GM23338 (cell line): Measurements from ENCODE around the gene ZNF716. TPM values are rescaled to one million over a fixed set of nuclear protein-coding genes. Genes with fewer than 3 reads are reported as not detected.

Experiments
- ATAC-seq: fragments of 200-7000 bp; cut with Tn5 transposase; 3 replicates; pipeline ENCODE4 v1.9.1; 2020
- DNase-seq: peaks from one replicate; pipeline ENCODE4 v3.0.0-alpha.2; 2015; ENCODE audit warnings: low spot score
- H2AFZ ChIP-seq: fragments of 200-600 bp; sonication (generic); 2 replicates; pipeline ENCODE4 v1.8.0; 2016; ENCODE audit warnings: antibody characterized with exemption, mild to moderate bottlenecking, moderate library complexity
- H3F3A ChIP-seq: fragments of 200-600 bp; sonication (generic); replicated peaks from 2 replicates; pipeline ENCODE4 v1.8.0; 2017; ENCODE audit warnings: antibody characterized with exemption, mixed run types, low read depth
- H3K27ac ChIP-seq: fragments of 200-600 bp; sonication (generic); 2 replicates; pipeline ENCODE4 v1.6.1; 2016; ENCODE audit warnings: low read depth
- H3K27me3 ChIP-seq: fragments of 200-600 bp; sonication (generic); 2 replicates; pipeline ENCODE4 v1.8.0; 2016; ENCODE audit warnings: mild to moderate bottlenecking, mixed run types, moderate library complexity; ENCODE audit not compliant: insufficient read depth
- H3K36me3 ChIP-seq: fragments of 200-600 bp; sonication (generic); 2 replicates; pipeline ENCODE4 v1.8.0; 2016; ENCODE audit warnings: mild to moderate bottlenecking; ENCODE audit not compliant: insufficient read depth
- H3K4me1 ChIP-seq: fragments of 200-600 bp; sonication (generic); 2 replicates; pipeline ENCODE4 v1.8.0; 2016; ENCODE audit warnings: mild to moderate bottlenecking, moderate library complexity; ENCODE audit not compliant: insufficient read depth
- H3K4me2 ChIP-seq: fragments of 200-600 bp; sonication (generic); 2 replicates; pipeline ENCODE4 v1.7.1; 2017; ENCODE audit warnings: mixed run types
- H3K4me3 ChIP-seq: fragments of 200-600 bp; sonication (generic); 2 replicates; pipeline ENCODE4 v1.6.1; 2016; ENCODE audit warnings: mixed run types
- H3K79me2 ChIP-seq: fragments of 200-600 bp; sonication (generic); replicated peaks from 2 replicates; pipeline ENCODE4 v1.8.0; 2017; ENCODE audit warnings: mild to moderate bottlenecking; ENCODE audit not compliant: insufficient read depth
- H3K9me2 ChIP-seq: fragments of 200-600 bp; sonication (generic); 2 replicates; pipeline ENCODE4 v1.8.0; 2017; ENCODE audit not compliant: insufficient read depth
- H4K20me1 ChIP-seq: fragments of 200-600 bp; sonication (generic); replicated peaks from 2 replicates; pipeline ENCODE4 v1.8.0; 2017; ENCODE audit warnings: mild to moderate bottlenecking; ENCODE audit not compliant: insufficient read depth
- H3K27ac Mint-ChIP-seq: 2 replicates; pipeline ENCODE4 v1.8.0; 2020; ENCODE audit warnings: inconsistent platforms, mild to moderate bottlenecking, moderate library complexity, mixed read lengths
- H3K27me3 Mint-ChIP-seq: 3 replicates; pipeline ENCODE4 v1.8.0; 2022; ENCODE audit warnings: low read depth, mild to moderate bottlenecking, moderate library complexity, mixed read lengths, inconsistent platforms; ENCODE audit not compliant: insufficient read depth, poor library complexity
- H3K36me3 Mint-ChIP-seq: 3 replicates; pipeline ENCODE4 v1.8.0; 2021; ENCODE audit warnings: low read depth, mild to moderate bottlenecking, inconsistent platforms, moderate library complexity, mixed read lengths
- H3K4me1 Mint-ChIP-seq: 3 replicates; pipeline ENCODE4 v1.8.0; 2020; ENCODE audit warnings: mild to moderate bottlenecking, inconsistent platforms, mixed read lengths
- H3K4me3 Mint-ChIP-seq: 3 replicates; pipeline ENCODE4 v1.8.0; 2021; ENCODE audit warnings: moderate library complexity, mild to moderate bottlenecking, inconsistent platforms, mixed read lengths
- H3K9me3 Mint-ChIP-seq: 3 replicates; pipeline ENCODE4 v1.8.0; 2020; ENCODE audit warnings: moderate library complexity, mild to moderate bottlenecking, inconsistent platforms, mixed read lengths
- CREB1 ChIP-seq: fragments of 250-450 bp; sonication (Bioruptor Pico); IDR thresholded peaks from 2 replicates; pipeline ENCODE4 v1.5.0; 2020; ENCODE audit warnings: low read depth, mild to moderate bottlenecking, moderate library complexity
- ETS1 ChIP-seq: IDR thresholded peaks from 2 replicates; pipeline ENCODE4 v1.6.1; 2016; ENCODE audit warnings: antibody characterized with exemption
- EZH2 ChIP-seq: fragments of 200-600 bp; sonication (generic); IDR thresholded peaks from one replicate; pipeline ENCODE4 v1.8.0; 2017; ENCODE audit warnings: antibody characterized with exemption, mild to moderate bottlenecking, low read depth; ENCODE audit not compliant: unreplicated experiment
- EZH2phosphoT487 ChIP-seq: fragments of 200-600 bp; sonication (generic); IDR thresholded peaks from one replicate; pipeline ENCODE4 v1.8.1; 2018; ENCODE audit warnings: antibody characterized with exemption; ENCODE audit not compliant: unreplicated experiment
- JUNB ChIP-seq: IDR thresholded peaks from one replicate; pipeline ENCODE4 v1.6.1; 2016; ENCODE audit warnings: antibody characterized with exemption; ENCODE audit not compliant: unreplicated experiment
- NANOG ChIP-seq: IDR thresholded peaks from 2 replicates; pipeline ENCODE4 v1.6.1; 2016; ENCODE audit warnings: antibody characterized with exemption, borderline replicate concordance
- POLR2AphosphoS5 ChIP-seq: IDR thresholded peaks from 2 replicates; pipeline ENCODE4 v1.6.1; 2016; ENCODE audit warnings: antibody characterized with exemption, low read depth
- REST ChIP-seq: IDR thresholded peaks from one replicate; pipeline ENCODE4 v1.6.1; 2018; ENCODE audit warnings: antibody characterized with exemption; ENCODE audit not compliant: unreplicated experiment
- STAT1 ChIP-seq: IDR thresholded peaks from one replicate; pipeline ENCODE4 v1.6.1; 2016; ENCODE audit warnings: antibody characterized with exemption; ENCODE audit not compliant: unreplicated experiment
- ZNF114 ChIP-seq: fragments of 250-450 bp; sonication (Bioruptor Pico); IDR thresholded peaks from 2 replicates; pipeline ENCODE4 v1.5.0; 2020; ENCODE audit warnings: mild to moderate bottlenecking, moderate library complexity
- ZNF331 ChIP-seq: fragments of 250-450 bp; sonication (Bioruptor Pico); IDR thresholded peaks from 2 replicates; pipeline ENCODE4 v1.5.0; 2020; ENCODE audit warnings: low read depth, mild to moderate bottlenecking, moderate library complexity
- ZNF462 ChIP-seq: fragments of 250-450 bp; sonication (Bioruptor Pico); IDR thresholded peaks from 2 replicates; pipeline ENCODE4 v1.5.0; 2020; ENCODE audit warnings: mild to moderate bottlenecking, moderate library complexity
- polyA plus RNA-seq: library from polyadenylated mRNA; unstranded; fragments of >200 nt; fragmentation: Nextera tagmentation; extraction: Ambion mirVana; gene quantifications from 2 replicates; pipeline ENCODE4 v1.2.1, GENCODE V29; 2016
- total RNA-seq: library from RNA; depleted of rRNA; stranded (reverse); fragments of >200 nt; shearing (Covaris generic); gene quantifications from 2 replicates; pipeline ENCODE4 v1.2.3, GENCODE V29; 2014

ZNF716 gene
- total and polyA plus RNA-seq, 2 experiments from 2014 or later, result not detected

GRCh38 chr7:57427594-57427993 is 22.4 kb upstream of the ZNF716 start:
- H2AFZ ChIP-seq, result no peak overlapping the region
- H3K27ac ChIP-seq, result no peak overlapping the region
- H3K4me2 ChIP-seq, result no peak overlapping the region
- H3K79me2 ChIP-seq, result no peaks in the 10 kb centered on the region
- no peak overlapping the region for H3K4me3 Mint-ChIP-seq
- ATAC-seq (no peak), DNase-seq (no peak)
- no peak overlapping the region for H3K4me3 ChIP-seq
- no peak overlapping the region for H3K27ac Mint-ChIP-seq
- H3K36me3 ChIP-seq, result peaks cover 6% of the 10 kb centered on the region
- TF ChIP-seq ZNF331 (CRISPR knock-in tag), result no peak
- no peak for TF ChIP-seq NANOG
- no peak for TF ChIP-seq CREB1 (CRISPR knock-in tag)
- no peak for TF ChIP-seq STAT1
- TF ChIP-seq POLR2AphosphoS5, result no peak
- no peak for TF ChIP-seq EZH2
- TF ChIP-seq EZH2phosphoT487, result no peak
- H3K4me1 Mint-ChIP-seq, result no peaks in the 10 kb centered on the region
- H3K27me3 Mint-ChIP-seq, result no peaks in the 10 kb centered on the region
- H3K27me3 ChIP-seq, result no peaks in the 10 kb centered on the region
- H3K36me3 Mint-ChIP-seq, result peaks cover 33% of the 10 kb centered on the region
- peaks cover 86% of the 10 kb centered on the region for H3K9me3 Mint-ChIP-seq
- H3F3A ChIP-seq, result no peaks in the 10 kb centered on the region
- no peaks in the 10 kb centered on the region for H3K4me1 ChIP-seq
- no peaks in the 10 kb centered on the region for H4K20me1 ChIP-seq
- H3K9me2 ChIP-seq, result no peaks in the 10 kb centered on the region

GRCh38 chr7:57432583-57432982 is 17.4 kb upstream of the ZNF716 start:
- H3K36me3 Mint-ChIP-seq, result peaks cover 26% of the 10 kb centered on the region
- TF ChIP-seq EZH2phosphoT487 (no peak), ZNF331 (CRISPR knock-in tag) (no peak), EZH2 (no peak), STAT1 (no peak), POLR2AphosphoS5 (no peak), ETS1 (no peak), ZNF462 (CRISPR knock-in tag) (no peak), ZNF114 (CRISPR knock-in tag) (no peak), REST (no peak), JUNB (no peak), CREB1 (CRISPR knock-in tag) (no peak)

More at GRCh38 chr7:57432583-57432982, 17.4 kb upstream of the ZNF716 start:
- H3K27me3 Mint-ChIP-seq, result no peaks in the 10 kb centered on the region
- no peak for ATAC-seq
- Histone ChIP-seq H3K79me2 (no peaks in the 10 kb centered on the region), H3K27me3 (no peaks in the 10 kb centered on the region), H3K4me2 (no peak overlapping the region), H3F3A (no peaks in the 10 kb centered on the region), H3K4me1 (no peaks in the 10 kb centered on the region), H3K36me3 (peaks cover 9% of the 10 kb centered on the region), H2AFZ (no peak overlapping the region), H3K27ac (no peak overlapping the region), H3K4me3 (no peak overlapping the region), H4K20me1 (no peaks in the 10 kb centered on the region), H3K9me2 (no peaks in the 10 kb centered on the region)
- no peaks in the 10 kb centered on the region for H3K4me1 Mint-ChIP-seq
- H3K27ac Mint-ChIP-seq, result no peak overlapping the region
- DNase-seq, result no peak
- no peak overlapping the region for H3K4me3 Mint-ChIP-seq
- H3K9me3 Mint-ChIP-seq, result peaks cover 89% of the 10 kb centered on the region
